ENCODE measurements around the gene CFAP97D1. TPM values are rescaled to one million over a fixed set of nuclear protein-coding genes. Genes with fewer than 3 reads are reported as not detected.

Gene CFAP97D1
- total RNA-seq, 3 donors from 2014 or later (not counting 1 experiment from before 2014, with no cell fraction given) = not detected

DNA sequence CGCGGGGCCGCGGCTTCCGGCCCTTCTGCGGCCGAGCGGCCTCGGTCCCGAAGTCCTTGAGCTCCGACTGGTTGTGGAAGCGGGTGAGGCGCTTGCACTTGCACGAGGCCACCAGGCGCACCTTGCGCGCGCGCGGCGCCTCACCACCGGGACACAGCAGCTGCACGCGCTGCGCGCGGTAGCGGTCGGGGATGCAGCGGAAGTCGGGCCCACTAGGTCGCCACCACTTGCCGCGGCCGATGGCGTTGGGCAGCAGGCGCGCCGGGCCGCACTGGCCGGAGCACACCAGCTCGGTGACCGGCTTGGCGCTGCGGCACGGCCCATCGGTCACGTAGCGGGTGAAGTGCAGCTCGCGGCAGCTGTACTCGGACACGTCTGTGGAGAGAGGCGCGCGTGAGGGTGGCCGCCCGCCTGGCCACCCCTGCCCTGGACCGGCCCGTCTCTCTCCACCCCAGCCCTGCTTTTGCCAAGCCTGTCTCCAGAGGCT, 24.8 kb upstream of the CFAP97D1 start:
- no peaks in the 10 kb centered on the region for H3K9me3 Mint-ChIP-seq
- DNase-seq = peak in 1 of 2 donors; percentile 38
- peaks cover 30 to 45% of the 10 kb centered on the region in 2 donors for H3K4me1 Mint-ChIP-seq
- H3K36me3 Mint-ChIP-seq = no peaks in the 10 kb centered on the region
- WGBS (ENCODE audit: insufficient coverage) = 6% methylated on average over 60 of the region's 60 CpGs
- H3K27ac Mint-ChIP-seq = peak overlapping the region in 1 of 2 donors; percentile 9
- peaks cover 62% of the 10 kb centered on the region for H3K4me1 ChIP-seq (ENCODE audit: control insufficient read depth, insufficient read depth, low read length)
- H3K36me3 ChIP-seq (ENCODE audit: control insufficient read depth, insufficient read depth, low read length) = no peaks in the 10 kb centered on the region
- no peaks in the 10 kb centered on the region for H3K9me3 ChIP-seq (ENCODE audit: control insufficient read depth, insufficient read depth, low read length)
- TF ChIP-seq, protein P1, sequence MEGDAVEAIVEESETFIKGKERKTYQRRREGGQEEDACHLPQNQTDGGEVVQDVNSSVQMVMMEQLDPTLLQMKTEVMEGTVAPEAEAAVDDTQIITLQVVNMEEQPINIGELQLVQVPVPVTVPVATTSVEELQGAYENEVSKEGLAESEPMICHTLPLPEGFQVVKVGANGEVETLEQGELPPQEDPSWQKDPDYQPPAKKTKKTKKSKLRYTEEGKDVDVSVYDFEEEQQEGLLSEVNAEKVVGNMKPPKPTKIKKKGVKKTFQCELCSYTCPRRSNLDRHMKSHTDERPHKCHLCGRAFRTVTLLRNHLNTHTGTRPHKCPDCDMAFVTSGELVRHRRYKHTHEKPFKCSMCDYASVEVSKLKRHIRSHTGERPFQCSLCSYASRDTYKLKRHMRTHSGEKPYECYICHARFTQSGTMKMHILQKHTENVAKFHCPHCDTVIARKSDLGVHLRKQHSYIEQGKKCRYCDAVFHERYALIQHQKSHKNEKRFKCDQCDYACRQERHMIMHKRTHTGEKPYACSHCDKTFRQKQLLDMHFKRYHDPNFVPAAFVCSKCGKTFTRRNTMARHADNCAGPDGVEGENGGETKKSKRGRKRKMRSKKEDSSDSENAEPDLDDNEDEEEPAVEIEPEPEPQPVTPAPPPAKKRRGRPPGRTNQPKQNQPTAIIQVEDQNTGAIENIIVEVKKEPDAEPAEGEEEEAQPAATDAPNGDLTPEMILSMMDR (IDR thresholded peaks at IDR 0.05) = no peak
- H3K4me3 Mint-ChIP-seq = peak overlapping the region; percentile 62
- H3K4me3 ChIP-seq (ENCODE audit: low read length) = no peak overlapping the region
- peaks cover 42 to 53% of the 10 kb centered on the region in 2 donors for H3K27me3 Mint-ChIP-seq (ENCODE audit: low read depth in 2 of 2)
- H3K27ac ChIP-seq (ENCODE audit: low read length) = no peak overlapping the region
- peak in 2 of 3 donors; percentile 30 to 51 for ATAC-seq
- peaks cover 39% of the 10 kb centered on the region for H3K27me3 ChIP-seq (ENCODE audit: control insufficient read depth, insufficient read depth, low read length)
- intact Hi-C loops (cut with micrococcal nuclease) = no loop called here

DNA sequence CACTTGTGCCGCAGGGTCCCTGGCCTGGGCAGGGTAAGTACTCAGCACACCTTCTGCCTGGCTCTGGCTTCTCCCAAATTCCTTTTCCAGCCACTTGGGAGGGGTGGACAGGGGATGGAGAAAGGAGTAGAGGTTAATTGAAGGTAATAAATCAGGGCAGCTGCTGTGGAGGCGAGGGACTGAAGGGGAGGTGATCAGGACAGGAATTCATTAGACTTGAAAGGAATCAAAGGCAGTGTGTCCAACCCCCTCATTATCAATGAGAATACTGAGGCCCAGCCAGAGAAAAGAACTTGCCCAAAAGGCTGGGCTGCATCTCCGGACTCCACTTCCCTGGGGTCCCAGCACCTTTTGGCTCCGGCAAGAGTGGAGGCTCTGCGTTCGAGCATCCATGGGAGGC, 24.0 kb upstream of the CFAP97D1 start:
- Mint-ChIP-seq H3K9me3 (no peaks in the 10 kb centered on the region), H3K36me3 (no peaks in the 10 kb centered on the region), H3K27me3 (ENCODE audit: low read depth in 2 of 2) (peaks cover 42 to 51% of the 10 kb centered on the region in 2 donors), H3K27ac (peak overlapping the region in 1 of 2 donors; percentile 9), H3K4me3 (peak overlapping the region; percentile 62), H3K4me1 (peaks cover 30 to 45% of the 10 kb centered on the region in 2 donors)
- peaks cover 39% of the 10 kb centered on the region for H3K27me3 ChIP-seq (ENCODE audit: control insufficient read depth, insufficient read depth, low read length)
- H3K27ac ChIP-seq (ENCODE audit: low read length) = no peak overlapping the region
- intact Hi-C loops (cut with micrococcal nuclease) = no loop called here
- H3K9me3 ChIP-seq (ENCODE audit: control insufficient read depth, insufficient read depth, low read length) = no peaks in the 10 kb centered on the region
- H3K4me3 ChIP-seq (ENCODE audit: low read length) = no peak overlapping the region
- peaks cover 62% of the 10 kb centered on the region for H3K4me1 ChIP-seq (ENCODE audit: control insufficient read depth, insufficient read depth, low read length)
- no peaks in the 10 kb centered on the region for H3K36me3 ChIP-seq (ENCODE audit: control insufficient read depth, insufficient read depth, low read length)
- WGBS (ENCODE audit: insufficient coverage) = 93% methylated on average over 6 of the region's 6 CpGs
- no peak for DNase-seq
- TF ChIP-seq, protein P1 (IDR thresholded peaks at IDR 0.05) = no peak
- no peak for ATAC-seq

DNA sequence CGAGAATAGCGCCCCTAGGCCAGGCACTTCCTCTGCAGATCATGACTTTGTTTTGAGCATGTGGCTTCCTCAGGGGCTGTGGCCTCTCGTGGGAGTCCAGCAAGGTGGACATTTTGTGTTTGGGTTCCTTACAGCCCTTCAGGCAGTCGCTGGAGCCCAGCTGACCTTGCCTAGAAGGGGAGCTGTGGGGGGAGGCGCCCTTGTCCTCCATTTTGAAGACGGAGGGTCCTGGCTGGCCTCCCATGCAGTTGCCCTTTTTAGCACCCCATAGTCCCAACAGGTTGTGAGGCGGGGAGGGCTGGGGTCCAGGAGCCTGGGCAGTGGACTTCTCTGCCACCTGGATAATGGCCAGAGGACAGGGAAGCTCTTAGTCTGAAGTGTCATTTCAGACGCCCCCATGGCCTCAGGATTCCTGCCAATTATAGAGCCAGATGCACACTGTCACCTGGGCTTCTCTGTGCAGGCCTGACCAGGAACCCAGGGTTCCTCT, 23.0 kb upstream of the CFAP97D1 start:
- Mint-ChIP-seq H3K27me3 (ENCODE audit: low read depth in 2 of 2) (peaks cover 45 to 46% of the 10 kb centered on the region in 2 donors), H3K9me3 (no peaks in the 10 kb centered on the region), H3K4me3 (no peak overlapping the region), H3K36me3 (no peaks in the 10 kb centered on the region), H3K4me1 (peaks cover 30 to 44% of the 10 kb centered on the region in 2 donors), H3K27ac (no peak overlapping the region)
- TF ChIP-seq, protein P1 (IDR thresholded peaks at IDR 0.05) = no peak
- H3K27ac ChIP-seq (ENCODE audit: low read length) = no peak overlapping the region
- peaks cover 39% of the 10 kb centered on the region for H3K27me3 ChIP-seq (ENCODE audit: control insufficient read depth, insufficient read depth, low read length)
- intact Hi-C loops (cut with micrococcal nuclease) = no loop called here
- H3K36me3 ChIP-seq (ENCODE audit: control insufficient read depth, insufficient read depth, low read length) = no peaks in the 10 kb centered on the region
- no peak for DNase-seq
- 64% methylated on average over 6 of the region's 8 CpGs for WGBS (ENCODE audit: insufficient coverage)
- H3K9me3 ChIP-seq (ENCODE audit: control insufficient read depth, insufficient read depth, low read length) = no peaks in the 10 kb centered on the region
- no peak for ATAC-seq
- H3K4me3 ChIP-seq (ENCODE audit: low read length) = no peak overlapping the region
- peaks cover 62% of the 10 kb centered on the region for H3K4me1 ChIP-seq (ENCODE audit: control insufficient read depth, insufficient read depth, low read length)

DNA sequence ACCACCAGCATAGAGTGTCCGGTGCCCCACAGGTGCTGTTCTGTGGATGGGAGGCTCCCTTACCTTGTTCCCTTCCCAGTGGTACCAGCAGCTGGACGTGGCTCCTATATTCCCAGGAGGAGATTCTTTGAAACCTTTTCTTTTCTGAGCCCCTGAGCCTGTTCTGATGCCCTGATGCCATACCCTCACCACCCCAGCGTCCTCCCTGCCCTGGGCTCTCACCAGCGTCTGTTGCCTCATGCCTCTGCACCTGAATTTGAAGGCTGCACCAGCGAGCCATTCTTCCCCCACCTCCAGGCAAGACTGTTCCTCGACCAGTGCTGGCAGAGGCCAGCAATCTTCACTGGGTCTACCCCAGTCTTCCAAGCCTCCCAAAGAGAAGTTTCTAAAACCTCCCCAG, 22.1 kb upstream of the CFAP97D1 start:
- H3K9me3 Mint-ChIP-seq = no peaks in the 10 kb centered on the region
- Histone ChIP-seq H3K27ac (ENCODE audit: low read length) (no peak overlapping the region), H3K36me3 (ENCODE audit: control insufficient read depth, insufficient read depth, low read length) (no peaks in the 10 kb centered on the region), H3K27me3 (ENCODE audit: control insufficient read depth, insufficient read depth, low read length) (peaks cover 39% of the 10 kb centered on the region), H3K9me3 (ENCODE audit: control insufficient read depth, insufficient read depth, low read length) (no peaks in the 10 kb centered on the region), H3K4me1 (ENCODE audit: control insufficient read depth, insufficient read depth, low read length) (peaks cover 56% of the 10 kb centered on the region), H3K4me3 (ENCODE audit: low read length) (no peak overlapping the region)
- no peak for ATAC-seq
- no peak for DNase-seq
- 71% methylated on average over 6 of the region's 6 CpGs for WGBS (ENCODE audit: insufficient coverage)
- H3K27me3 Mint-ChIP-seq (ENCODE audit: low read depth in 2 of 2) = peaks cover 37 to 38% of the 10 kb centered on the region in 2 donors
- H3K4me1 Mint-ChIP-seq = peaks cover 22 to 36% of the 10 kb centered on the region in 2 donors
- intact Hi-C loops (cut with micrococcal nuclease) = no loop called here
- no peaks in the 10 kb centered on the region for H3K36me3 Mint-ChIP-seq
- H3K27ac Mint-ChIP-seq = no peak overlapping the region
- no peak overlapping the region for H3K4me3 Mint-ChIP-seq
- TF ChIP-seq, protein P1 (IDR thresholded peaks at IDR 0.05) = no peak
